RWPE2 (cell line): ENCODE results near the gene CCDC93.

Source experiments
- ATAC-seq: fragments of 200-7000 bp; cut with Tn5 transposase; 3 replicates; pipeline ENCODE4 v1.9.1; 2021; ENCODE audit warnings: low read depth
- DNase-seq: peaks from one replicate; pipeline ENCODE4 v3.0.0-alpha.2; 2020; ENCODE audit warnings: low spot score
- H3K27ac ChIP-seq: fragments of 450-650 bp; 2 replicates; pipeline ENCODE4 v1.5.1; 2017; ENCODE audit warnings: mild to moderate bottlenecking; ENCODE audit not compliant: poor library complexity, severe bottlenecking
- H3K27me3 ChIP-seq: fragments of 250-450 bp; sonication (Bioruptor Pico); 2 replicates; pipeline ENCODE4 v1.5.1; 2021; ENCODE audit warnings: mild to moderate bottlenecking, moderate library complexity; ENCODE audit not compliant: insufficient read depth, poor library complexity, severe bottlenecking
- H3K36me3 ChIP-seq: fragments of 250-450 bp; sonication (Bioruptor Pico); 2 replicates; pipeline ENCODE4 v1.5.1; 2020; ENCODE audit warnings: low read depth, mild to moderate bottlenecking, moderate library complexity
- H3K4me1 ChIP-seq: fragments of 250-450 bp; sonication (Bioruptor Pico); 2 replicates; pipeline ENCODE4 v1.5.1; 2021; ENCODE audit warnings: mild to moderate bottlenecking, moderate library complexity; ENCODE audit not compliant: insufficient read depth, poor library complexity, severe bottlenecking
- H3K4me3 ChIP-seq: fragments of 250-450 bp; sonication (Bioruptor Pico); 2 replicates; pipeline ENCODE4 v1.5.1; 2021; ENCODE audit warnings: mild to moderate bottlenecking, moderate library complexity; ENCODE audit not compliant: severe bottlenecking
- H3K9me3 ChIP-seq: fragments of 250-450 bp; sonication (Bioruptor Pico); 2 replicates; pipeline ENCODE4 v1.5.1; 2021; ENCODE audit warnings: mild to moderate bottlenecking, moderate library complexity; ENCODE audit not compliant: severe bottlenecking
- CTCF ChIP-seq: fragments of 450-650 bp; IDR thresholded peaks from one replicate; pipeline ENCODE4 v1.5.1; 2017; ENCODE audit warnings: mild to moderate bottlenecking, moderate library complexity; ENCODE audit not compliant: poor library complexity, severe bottlenecking

Gene CCDC93

DNA sequence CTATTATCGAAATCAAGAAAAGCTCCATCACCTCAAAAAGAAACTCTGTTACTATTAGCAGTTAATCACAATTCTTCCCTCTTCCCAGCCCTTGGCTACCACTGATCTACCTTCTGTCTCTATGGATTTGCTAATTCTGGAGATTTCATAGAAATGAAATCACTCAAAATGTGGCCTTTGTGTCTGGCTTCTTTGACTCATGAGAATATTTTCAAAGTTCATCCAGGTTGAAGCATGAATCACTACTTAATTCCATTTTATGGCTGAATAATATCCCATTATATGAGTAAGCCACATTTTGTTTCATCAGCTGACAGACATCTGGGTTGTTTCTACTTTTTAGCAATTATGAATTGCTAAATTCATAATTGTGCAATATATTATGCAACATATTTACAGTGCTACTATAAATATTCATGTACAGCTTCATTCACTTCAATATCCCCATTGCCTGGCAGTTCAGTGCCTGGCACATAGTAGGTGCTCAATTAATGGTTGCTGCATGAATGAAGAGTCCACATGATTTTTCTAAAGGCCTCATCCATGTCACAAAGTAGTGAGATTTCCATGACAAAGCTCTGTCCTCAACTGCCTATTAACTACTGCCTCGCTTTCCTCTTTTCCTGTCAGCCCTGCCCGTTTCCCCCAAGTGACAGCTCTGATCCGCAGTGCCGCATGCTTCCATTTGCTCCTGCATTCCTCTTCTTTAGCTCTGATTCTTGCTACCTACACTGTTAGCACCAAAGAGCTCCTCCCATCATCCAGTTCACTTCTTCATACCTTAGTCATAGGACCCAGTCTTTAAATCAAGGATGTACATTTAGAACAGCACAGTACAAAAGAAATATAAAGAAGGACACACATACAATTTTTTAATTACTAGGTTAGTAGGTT is 32.8 kb downstream of the CCDC93 start:
- H3K36me3 ChIP-seq, result peaks cover 38% of the 10 kb centered on the region
- no peak for DNase-seq

GRCh38 chr2:117979911-117980701 is 33.8 kb downstream of the CCDC93 start:
- peak overlapping the region; percentile 99 for H3K27ac ChIP-seq
- no peak overlapping the region for H3K4me3 ChIP-seq
- ATAC-seq (peak; percentile 82), DNase-seq (no peak)
- H3K9me3 ChIP-seq, result no peaks in the 10 kb centered on the region
- TF ChIP-seq CTCF, result no peak
- no peaks in the 10 kb centered on the region for H3K27me3 ChIP-seq
- H3K4me1 ChIP-seq, result peaks cover 33% of the 10 kb centered on the region
- peaks cover 38% of the 10 kb centered on the region for H3K36me3 ChIP-seq

More for the DNA sequence above, 32.8 kb downstream of the CCDC93 start:
- Histone ChIP-seq H3K4me1 (peaks cover 33% of the 10 kb centered on the region), H3K4me3 (no peak overlapping the region), H3K27ac (peak overlapping the region; percentile 99), H3K27me3 (no peaks in the 10 kb centered on the region), H3K9me3 (no peaks in the 10 kb centered on the region)
- TF ChIP-seq CTCF, result no peak
- ATAC-seq, result peak; percentile 92

- no peak for TF ChIP-seq CTCF
- H3K4me1 ChIP-seq, result peaks cover 37% of the 10 kb centered on the region
- H3K27me3 ChIP-seq, result no peaks in the 10 kb centered on the region
- ATAC-seq, result no peak
- H3K36me3 ChIP-seq, result peaks cover 48% of the 10 kb centered on the region
- DNase-seq, result no peak
- no peak overlapping the region for H3K4me3 ChIP-seq
- no peaks in the 10 kb centered on the region for H3K9me3 ChIP-seq
- H3K27ac ChIP-seq, result peak overlapping the region; percentile 99
These were observed 36.2 kb downstream of the CCDC93 start for GRCh38 chr2:117977696-117978095.

DNA sequence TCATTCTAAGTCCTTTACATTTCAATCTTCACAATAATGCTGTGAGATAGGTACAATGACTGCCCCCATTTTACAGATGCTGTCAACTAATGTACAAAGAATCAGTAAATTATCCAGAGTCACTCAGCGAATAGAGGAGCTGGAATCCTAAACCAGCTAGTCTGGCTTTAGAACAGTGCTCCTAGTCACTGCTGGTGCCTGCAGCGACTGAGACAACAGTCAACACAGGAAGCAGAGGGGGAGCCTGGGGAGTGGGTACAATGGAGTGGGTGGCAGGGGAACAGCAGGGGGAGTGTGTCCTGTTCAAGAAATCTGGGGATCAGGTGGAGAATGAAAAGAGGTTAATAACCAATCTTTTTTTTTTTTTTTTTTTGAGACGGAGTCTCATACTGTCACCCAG is 37.3 kb downstream of the CCDC93 start:
- no peaks in the 10 kb centered on the region for H3K9me3 ChIP-seq
- no peak overlapping the region for H3K27ac ChIP-seq
- no peaks in the 10 kb centered on the region for H3K27me3 ChIP-seq
- no peak for ATAC-seq
- H3K4me3 ChIP-seq, result no peak overlapping the region
- peaks cover 55% of the 10 kb centered on the region for H3K36me3 ChIP-seq
- no peak for DNase-seq
- no peak for TF ChIP-seq CTCF
- H3K4me1 ChIP-seq, result peaks cover 38% of the 10 kb centered on the region
